GM19025 (cell line): ENCODE results near the gene DNAJC28.

Experiments used
- ATAC-seq: cut with Tn5 transposase; IDR thresholded peaks from one replicate; pipeline ENCODE4 v1.9.1; 2021; ENCODE audit warnings: mild to moderate bottlenecking, low read depth, moderate library complexity; ENCODE audit not compliant: unreplicated experiment

DNAJC28 gene

GRCh38 chr21:33441489-33442477, 49.7 kb downstream of the DNAJC28 start:
- ATAC-seq: peak; percentile 52
